ENCODE measurements around the gene FGF2.
"Not testable (repeated sequence)": the region's sequence is repeated elsewhere in the genome, so short reads cannot be mapped to it uniquely, and the experiment has no call there.

Gene FGF2

DNA sequence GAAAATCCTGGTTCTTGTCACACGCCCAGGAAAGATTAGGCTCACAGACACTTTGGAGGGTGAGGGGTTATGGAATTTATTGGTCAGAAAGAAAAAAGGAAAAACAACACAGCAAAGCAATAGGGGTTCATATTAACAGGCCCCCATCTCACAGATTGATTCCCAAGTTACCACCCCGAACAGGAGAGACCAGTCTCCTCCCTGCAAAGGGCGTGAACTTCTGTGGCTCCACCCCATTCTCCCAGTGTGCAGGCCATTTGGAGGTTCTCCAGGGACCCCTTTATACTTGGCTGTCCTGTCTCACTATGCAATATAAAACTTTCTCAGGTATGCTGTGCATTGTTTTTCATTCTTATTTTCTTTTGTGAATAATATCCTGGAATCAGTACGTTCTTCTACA, 7.4 kb downstream of the FGF2 start:
- TF ChIP-seq CTCF (IDR thresholded peaks at IDR 0.05; ENCODE audit: extremely low read depth, missing control alignments): no peak
- DNase-seq (ENCODE audit: low spot score): no peak

DNA sequence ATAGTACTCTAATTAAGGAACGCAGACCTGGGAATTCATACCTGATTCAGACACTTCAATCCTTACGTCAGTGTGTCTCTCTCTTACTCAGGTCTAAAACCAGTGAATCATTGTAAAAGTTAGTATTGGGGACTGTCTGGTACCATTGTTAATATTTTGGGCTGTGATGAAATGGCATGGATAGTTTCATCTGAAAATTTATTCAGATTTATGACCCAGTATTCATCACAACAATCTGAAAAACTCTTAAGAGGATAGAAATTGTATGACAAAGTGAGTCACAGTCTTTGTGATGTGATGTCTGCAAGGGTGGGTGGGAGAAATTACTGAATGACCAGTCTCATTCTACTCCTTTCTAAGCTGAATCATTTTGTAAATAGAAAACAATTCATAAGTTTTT, 10.3 kb downstream of the FGF2 start:
- no peak for TF ChIP-seq CTCF (IDR thresholded peaks at IDR 0.05; ENCODE audit: extremely low read depth, missing control alignments)

DNA sequence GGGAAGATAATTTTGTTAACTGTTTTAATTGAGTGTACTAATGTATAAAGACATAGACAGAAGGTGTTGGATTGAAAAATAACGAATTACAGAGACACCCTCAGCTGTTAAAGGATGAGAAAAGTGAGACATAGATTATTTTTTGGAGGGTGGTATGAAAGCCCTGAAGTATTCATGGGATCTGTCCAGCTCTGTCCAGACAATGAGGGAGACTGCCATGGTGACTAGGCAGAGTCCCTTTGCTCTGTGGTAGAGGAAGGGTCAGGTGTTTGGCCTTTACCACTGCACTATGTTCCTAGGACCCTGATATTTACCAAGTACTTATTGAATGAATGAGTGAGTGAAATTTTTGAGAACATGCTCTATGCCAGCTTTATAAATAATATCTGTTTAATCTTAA, 11.4 kb downstream of the FGF2 start:
- TF ChIP-seq CTCF (IDR thresholded peaks at IDR 0.05; ENCODE audit: extremely low read depth, missing control alignments): no peak
- no peak for DNase-seq (ENCODE audit: low spot score)

More for the DNA sequence above, 10.3 kb downstream of the FGF2 start:
- no peak for DNase-seq (ENCODE audit: low spot score)

DNA sequence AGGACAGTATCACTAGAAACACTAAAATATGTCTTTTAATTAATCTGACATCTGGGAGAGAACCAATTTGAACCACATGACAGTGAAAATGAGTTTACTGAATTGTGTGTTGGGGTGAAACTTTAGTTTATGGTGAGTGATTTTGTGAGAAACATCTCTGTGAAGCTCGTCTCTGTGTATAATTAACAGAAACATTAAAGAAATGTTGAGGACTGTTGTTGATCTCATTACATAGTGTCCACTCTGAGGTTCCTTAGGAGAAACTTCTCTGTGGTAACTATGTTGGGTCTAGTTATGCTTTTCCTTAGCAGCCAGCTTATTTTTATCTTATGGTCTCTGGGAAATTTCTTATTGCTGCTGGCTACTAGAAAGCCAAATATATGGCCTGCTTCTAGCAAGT, 15.8 kb downstream of the FGF2 start:
- no peak for TF ChIP-seq CTCF (IDR thresholded peaks at IDR 0.05; ENCODE audit: extremely low read depth, missing control alignments)
- DNase-seq (ENCODE audit: low spot score): no peak

- no peak for DNase-seq (ENCODE audit: low spot score)
- TF ChIP-seq CTCF (IDR thresholded peaks at IDR 0.05; ENCODE audit: extremely low read depth, missing control alignments): no peak
These were observed 16.4 kb downstream of the FGF2 start for GRCh38 chr4:122842984-122843531.

DNA sequence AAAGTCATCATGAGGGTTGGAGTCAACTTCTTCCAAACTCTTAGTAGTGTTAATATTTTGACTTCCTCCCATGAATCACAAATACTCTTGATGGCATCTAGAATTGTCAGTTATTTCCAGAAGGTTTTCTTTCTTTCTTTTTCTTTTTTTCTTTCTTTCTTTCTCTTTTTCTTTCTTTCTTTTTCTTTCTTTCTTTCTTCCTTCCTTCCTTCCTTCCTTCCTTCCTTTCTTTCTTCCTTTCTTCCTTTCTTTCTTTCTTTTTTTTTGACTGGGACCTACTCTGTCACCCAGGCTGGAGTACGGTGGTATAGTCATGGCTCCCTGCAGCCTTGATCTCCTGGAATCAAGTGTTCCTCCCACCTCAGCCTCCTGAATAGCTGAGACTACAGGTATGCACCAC, 17.8 kb downstream of the FGF2 start:
- not testable (repeated sequence) for DNase-seq (ENCODE audit: low spot score)

- DNase-seq (ENCODE audit: low spot score): no peak
- no peak for TF ChIP-seq CTCF (IDR thresholded peaks at IDR 0.05; ENCODE audit: extremely low read depth, missing control alignments)
These were observed 18.4 kb downstream of the FGF2 start for GRCh38 chr4:122845066-122845465.

- no peak for DNase-seq (ENCODE audit: low spot score)
These were observed 19.1 kb downstream of the FGF2 start for GRCh38 chr4:122845760-122846159.

More at GRCh38 chr4:122845760-122846159, 19.1 kb downstream of the FGF2 start:
- TF ChIP-seq CTCF (IDR thresholded peaks at IDR 0.05; ENCODE audit: extremely low read depth, missing control alignments): no peak

Measured in GM20000 (cell line).